GM12892 (cell line): Measurements from ENCODE around the gene PLPP4.

ENCODE experiments used
- POLR2A ChIP-seq: IDR thresholded peaks from 2 replicates; pipeline ENCODE4 v1.6.1; 2011; ENCODE audit warnings: low read depth, low read length, control low read depth
- TAF1 ChIP-seq: IDR thresholded peaks from 2 replicates; pipeline ENCODE4 v1.6.1; 2011; ENCODE audit warnings: low read depth, mild to moderate bottlenecking, control low read depth, low read length, borderline replicate concordance

DNA sequence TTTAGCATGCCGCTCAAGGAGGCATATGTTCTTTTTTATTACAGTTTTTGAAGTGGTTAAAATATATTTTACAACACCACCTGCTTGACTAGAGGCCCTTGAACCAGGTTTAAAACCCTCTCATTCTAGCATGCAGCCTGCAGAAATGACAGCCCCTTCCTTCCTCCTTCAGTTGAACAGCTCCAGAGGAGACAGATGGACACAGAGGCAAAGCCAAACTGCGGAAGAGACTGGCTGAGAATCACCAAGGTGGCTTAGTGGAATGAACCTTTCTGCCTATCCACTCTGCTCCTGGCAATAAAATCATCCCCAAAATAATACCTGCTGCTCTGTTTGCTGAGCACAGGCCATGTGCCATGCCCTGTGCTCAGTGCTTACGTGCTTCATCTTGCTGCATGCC is 23.9 kb upstream of the PLPP4 start:
- TF ChIP-seq POLR2A (no peak), TAF1 (no peak)
